Measurements from ENCODE around the gene SPOP. TPM values are rescaled to one million over a fixed set of nuclear protein-coding genes. Genes with fewer than 3 reads are reported as not detected.

Gene SPOP
- total RNA-seq, 1 experiment from 2014 or later, result 58.0 TPM

- no TSS peak for BruUV-seq (replicated peaks)
- Histone ChIP-seq H3K4me1 (ENCODE audit: control insufficient read depth, insufficient read depth, low read length) (no peaks in the 10 kb centered on the region), H3K27me3 (ENCODE audit: control insufficient read depth, insufficient read depth, low read length) (no peaks in the 10 kb centered on the region), H3K36me3 (ENCODE audit: control insufficient read depth, insufficient read depth, low read length) (peaks cover 9% of the 10 kb centered on the region), H3K27ac (ENCODE audit: low read length) (no peak overlapping the region), H3K4me3 (ENCODE audit: low read depth in 2 of 2, low read length in 2 of 2) (no peak overlapping the region), H3K9me3 (ENCODE audit: control insufficient read depth, insufficient read depth, low read depth, low read length) (no peaks in the 10 kb centered on the region)
- CTCF ChIA-PET, result no interaction called here
- in situ Hi-C loops (cut with HindIII; ENCODE audit: low pct_unique_long_range_greater_than_20kb, low sequenced_read_pairs), result no loop called here
- TF ChIP-seq REST (IDR thresholded peaks at IDR 0.05; ENCODE audit: insufficient read depth in 1 of 2, low read depth in 2 of 2, low read length in 1 of 2) (no peak), POLR2AphosphoS5 (IDR thresholded peaks at IDR 0.05; ENCODE audit: low read depth, low read length) (no peak), SIN3A (IDR thresholded peaks at IDR 0.05; ENCODE audit: borderline replicate concordance, insufficient read depth, low read depth, low read length) (no peak), CTCF (IDR thresholded peaks at IDR 0.05) (peak; percentile 51), TCF7L2 (IDR thresholded peaks at IDR 0.05; ENCODE audit: low read depth, low read length) (no peak)
- POLR2A ChIA-PET, result no interaction called here
- DNase-seq (ENCODE audit: low read depth, low spot score), result no peak
- intact Hi-C loops (cut with micrococcal nuclease; ENCODE audit: unreplicated experiment), result no loop called here
- 0 out of 2 replicates have a peak, but pooled peaks have one; percentile 73 for ATAC-seq
These were observed 61.8 kb downstream of the SPOP start for GRCh38 chr17:49616086-49616485.

DNA sequence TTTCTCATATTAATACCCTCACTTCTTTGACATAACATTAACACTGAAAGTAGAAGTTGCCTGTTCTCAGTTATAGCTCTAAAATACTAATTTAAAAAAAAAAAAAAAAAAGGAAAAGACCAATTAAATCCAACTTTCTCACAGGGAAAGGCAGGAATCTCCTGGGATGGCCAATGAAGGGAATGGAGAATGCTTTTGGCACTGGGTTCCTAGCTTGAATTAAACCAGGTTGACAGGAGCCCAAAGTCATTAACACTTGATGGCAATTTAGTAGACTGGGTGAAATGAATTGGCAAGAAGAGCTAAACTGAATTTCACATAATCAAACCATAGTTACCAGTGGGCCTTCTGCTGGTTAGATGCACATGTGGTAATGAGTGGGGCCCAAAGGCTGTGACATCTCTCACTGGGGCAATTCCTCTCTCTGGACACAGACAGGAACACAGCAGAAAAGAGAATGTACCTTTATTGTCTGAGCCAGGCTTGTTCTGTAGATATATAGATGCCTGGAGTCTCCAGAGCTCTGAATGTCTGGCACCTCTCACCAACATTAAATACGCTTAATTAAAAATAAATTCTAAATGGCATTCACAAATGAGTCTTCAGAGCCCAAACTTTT lies 64.6 kb downstream of the SPOP start:
- no peak overlapping the region for H3K27ac ChIP-seq (ENCODE audit: low read length)
- H3K27me3 ChIP-seq (ENCODE audit: control insufficient read depth, insufficient read depth, low read length), result no peaks in the 10 kb centered on the region
- no peaks in the 10 kb centered on the region for H3K9me3 ChIP-seq (ENCODE audit: control insufficient read depth, insufficient read depth, low read depth, low read length)
- BruUV-seq (replicated peaks), result no TSS peak
- in situ Hi-C loops (cut with HindIII; ENCODE audit: low pct_unique_long_range_greater_than_20kb, low sequenced_read_pairs) (no loop called here), intact Hi-C loops (cut with micrococcal nuclease; ENCODE audit: unreplicated experiment) (no loop called here)
- H3K4me1 ChIP-seq (ENCODE audit: control insufficient read depth, insufficient read depth, low read length), result no peaks in the 10 kb centered on the region
- ATAC-seq (no peak), DNase-seq (ENCODE audit: low read depth, low spot score) (no peak)
- no peak for TF ChIP-seq TCF7L2 (IDR thresholded peaks at IDR 0.05; ENCODE audit: low read depth, low read length)
- no peak for TF ChIP-seq POLR2AphosphoS5 (IDR thresholded peaks at IDR 0.05; ENCODE audit: low read depth, low read length)
- TF ChIP-seq SIN3A (IDR thresholded peaks at IDR 0.05; ENCODE audit: borderline replicate concordance, insufficient read depth, low read depth, low read length), result no peak
- no peak for TF ChIP-seq CTCF (IDR thresholded peaks at IDR 0.05)
- TF ChIP-seq REST (IDR thresholded peaks at IDR 0.05; ENCODE audit: insufficient read depth in 1 of 2, low read depth in 2 of 2, low read length in 1 of 2), result no peak
- no peak overlapping the region for H3K4me3 ChIP-seq (ENCODE audit: low read depth in 2 of 2, low read length in 2 of 2)
- ChIA-PET POLR2A (interaction anchor here (0.6 kb wide), 1 partner anchor 276 kb away, joined by 8 read pairs; no protein-coding TSS in a partner anchor), CTCF (interaction anchor here (0.7 kb wide), 1 partner anchor 58 kb away, joined by 3 read pairs; no protein-coding TSS in a partner anchor)
- peaks cover 7% of the 10 kb centered on the region for H3K36me3 ChIP-seq (ENCODE audit: control insufficient read depth, insufficient read depth, low read length)
